GM21825 (cell line): ENCODE results near the gene NOS1AP.
"Not testable (repeated sequence)": the region's sequence is repeated elsewhere in the genome, so short reads cannot be mapped to it uniquely, and the experiment has no call there.

ENCODE experiments used
- ATAC-seq: cut with Tn5 transposase; IDR thresholded peaks from one replicate; pipeline ENCODE4 v1.9.1; 2021; ENCODE audit warnings: mild to moderate bottlenecking, moderate library complexity; ENCODE audit not compliant: unreplicated experiment

Gene NOS1AP

GRCh38 chr1:162323023-162323422, 253.5 kb downstream of the NOS1AP start:
- ATAC-seq: no peak

DNA sequence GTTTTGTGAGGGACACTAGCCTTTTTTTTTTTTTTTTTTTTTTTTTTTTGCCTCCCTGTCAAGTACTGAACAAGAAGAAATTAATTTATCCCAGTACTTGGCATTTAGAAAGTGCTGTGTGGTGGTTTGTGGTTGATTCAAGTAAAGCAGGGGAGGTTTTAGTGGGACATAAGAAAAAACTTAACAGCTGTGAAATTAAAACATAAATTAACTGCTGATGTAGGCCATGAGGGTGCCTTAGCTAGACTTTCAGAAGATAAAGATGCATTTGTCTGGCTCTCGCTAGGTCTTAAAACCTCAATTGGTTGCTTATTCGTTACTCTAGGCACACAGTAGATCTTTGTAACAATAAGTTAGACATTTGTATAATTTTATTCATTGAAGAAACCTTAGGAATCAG, 254.9 kb downstream of the NOS1AP start:
- no peak for ATAC-seq

DNA sequence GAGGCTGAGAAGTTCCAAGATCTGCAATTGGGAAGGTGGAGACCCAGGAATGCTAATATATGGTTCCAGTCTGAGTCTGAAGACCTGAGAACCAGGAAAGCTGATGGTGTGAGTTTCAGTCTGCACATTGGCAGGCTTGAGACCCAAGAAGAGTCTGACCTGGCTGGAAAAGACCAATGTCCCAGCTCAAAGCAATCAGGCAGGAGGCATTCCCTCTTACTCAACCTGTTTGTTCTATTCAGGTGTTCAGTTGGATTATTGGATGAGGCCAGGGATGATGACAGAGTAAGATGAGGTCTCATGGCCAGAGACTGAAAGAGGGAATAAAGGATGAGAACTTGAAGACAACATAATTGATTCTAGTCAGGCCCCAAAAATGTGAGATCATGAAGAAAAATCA, 257.1 kb downstream of the NOS1AP start:
- no peak for ATAC-seq

DNA sequence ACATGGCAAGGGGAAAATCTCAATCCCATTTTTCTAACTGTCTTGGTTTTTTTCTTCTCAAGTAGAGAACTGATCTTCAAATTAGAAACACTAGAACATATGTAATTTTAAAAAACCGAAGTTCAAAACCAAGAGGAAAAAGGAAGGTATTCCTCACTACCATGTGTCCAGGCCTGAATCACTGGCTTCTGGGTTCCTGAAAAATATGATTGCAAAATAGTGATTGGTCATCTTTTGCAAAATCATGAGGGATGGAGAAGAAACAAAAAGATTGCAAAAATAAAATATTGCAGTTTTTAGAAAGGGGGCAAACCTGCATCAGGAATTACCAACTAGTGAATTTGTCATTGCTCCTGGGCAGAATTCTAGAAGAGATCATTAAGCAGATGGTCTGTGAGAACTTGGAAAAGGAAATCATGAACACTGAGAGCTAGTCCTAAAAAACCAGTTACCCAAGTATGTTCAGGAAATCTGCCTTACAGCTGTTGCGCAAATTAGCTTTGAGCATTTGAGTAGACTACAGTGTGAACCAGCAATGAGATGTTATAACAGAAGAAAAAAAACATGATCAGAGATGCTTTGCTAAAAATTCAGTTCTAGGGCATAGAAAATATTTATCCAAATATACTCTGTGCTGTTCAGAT, 257.8 kb downstream of the NOS1AP start:
- no peak for ATAC-seq

- no peak for ATAC-seq
These were observed 258.3 kb downstream of the NOS1AP start for GRCh38 chr1:162327788-162328165.

GRCh38 chr1:162328512-162328911, 259.0 kb downstream of the NOS1AP start:
- ATAC-seq: no peak

- ATAC-seq: no peak
These were observed 260.3 kb downstream of the NOS1AP start for GRCh38 chr1:162329826-162330225.

DNA sequence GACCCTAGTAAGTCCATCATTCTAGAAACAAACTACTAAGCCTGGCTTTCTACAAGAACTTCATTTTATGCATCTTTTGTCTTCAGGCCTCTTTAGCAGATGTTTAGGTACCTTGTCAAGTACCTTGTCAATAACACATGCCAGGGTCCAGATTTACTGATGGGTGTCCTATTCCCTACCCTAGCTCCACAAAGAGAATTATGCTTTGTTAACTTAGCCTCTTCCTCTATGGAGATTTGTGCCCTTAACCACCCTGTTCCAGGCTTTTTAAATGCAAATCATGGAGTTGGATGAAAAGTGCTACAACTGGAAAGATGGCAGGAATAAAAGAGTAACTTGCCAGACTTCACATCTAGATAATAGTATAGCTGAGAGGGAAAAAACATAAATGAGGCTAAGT, 264.5 kb downstream of the NOS1AP start:
- ATAC-seq: no peak

DNA sequence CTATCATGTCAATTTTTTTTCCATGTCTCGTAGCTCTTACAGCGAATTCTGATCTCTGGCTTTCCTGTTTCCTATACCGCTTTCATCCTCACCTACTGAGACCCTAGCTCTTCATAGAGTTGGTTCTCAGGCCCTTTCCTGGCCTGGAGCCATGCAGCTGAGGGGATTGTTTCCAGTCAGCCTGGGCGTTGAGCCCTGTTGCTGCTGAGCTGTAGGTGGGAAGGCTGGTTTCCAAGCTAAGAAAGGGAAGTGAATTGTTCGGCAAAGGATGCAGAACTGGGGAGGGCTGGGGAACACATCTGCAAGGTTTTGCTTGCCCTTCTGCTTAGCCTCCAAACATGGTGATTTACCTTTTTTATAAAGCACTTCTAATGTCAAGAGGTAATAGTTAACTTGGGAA, 265.6 kb downstream of the NOS1AP start:
- ATAC-seq: no peak

DNA sequence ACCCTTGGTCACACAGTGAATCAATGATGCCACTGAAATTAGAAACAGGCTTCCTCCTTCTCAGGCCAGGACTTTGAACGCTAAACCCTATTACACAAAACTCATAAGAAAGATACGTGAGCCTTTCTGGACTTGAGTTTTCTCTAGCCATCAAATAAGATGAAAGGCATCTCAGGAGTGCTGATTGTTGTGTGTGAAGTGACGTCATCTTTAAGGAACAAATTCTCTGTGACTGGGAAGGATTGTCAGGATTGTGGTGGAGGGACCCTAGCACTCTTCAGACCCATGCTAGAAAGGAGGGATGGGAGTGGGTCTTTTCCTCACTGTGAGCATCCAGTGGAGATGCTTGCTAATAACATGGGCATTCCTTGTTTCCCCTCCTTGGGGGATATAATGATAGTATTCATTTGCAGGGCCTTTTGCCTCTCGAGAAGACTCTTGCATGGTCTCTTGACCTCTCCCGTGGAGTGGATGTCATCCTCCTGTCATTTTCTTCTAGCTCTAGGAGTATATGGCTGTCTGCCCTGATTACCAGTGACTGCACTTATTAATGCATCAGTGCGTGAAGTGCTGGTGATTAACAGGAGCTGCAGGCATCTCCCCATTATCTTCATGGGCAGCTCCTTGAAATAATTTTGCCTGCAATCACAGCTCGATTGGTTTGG, 267.3 kb downstream of the NOS1AP start:
- no peak for ATAC-seq

- ATAC-seq: no peak
These were observed 273.0 kb downstream of the NOS1AP start for GRCh38 chr1:162342452-162342983.

DNA sequence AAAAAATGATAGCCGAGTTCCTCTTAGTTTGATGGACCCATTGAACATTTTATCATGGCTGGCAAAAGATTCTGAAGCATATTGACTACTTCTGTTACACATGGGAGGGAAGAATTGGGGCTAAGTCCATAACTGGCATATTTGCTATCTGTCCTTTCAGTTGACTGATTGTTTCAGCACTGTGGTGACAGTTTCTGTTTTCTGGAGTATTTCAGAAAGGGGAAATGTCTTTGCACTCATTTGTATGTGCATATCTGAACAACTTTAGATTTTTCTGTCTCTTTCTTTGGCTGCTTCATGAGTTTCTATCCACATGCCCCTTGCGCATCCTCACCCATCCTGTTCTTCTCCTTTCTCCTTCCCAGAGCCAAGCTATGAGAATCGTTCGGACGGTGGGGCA, 274.0 kb downstream of the NOS1AP start:
- ATAC-seq: no peak

- ATAC-seq: no peak
These were observed 277.8 kb downstream of the NOS1AP start for GRCh38 chr1:162347281-162347680.

- no peak for ATAC-seq
These were observed 280.3 kb downstream of the NOS1AP start for GRCh38 chr1:162349635-162350330.

- no peak for ATAC-seq
These were observed 281.9 kb downstream of the NOS1AP start for GRCh38 chr1:162351246-162351842.

- ATAC-seq: not testable (repeated sequence)
These were observed 282.4 kb downstream of the NOS1AP start for GRCh38 chr1:162351874-162352273.

- no peak for ATAC-seq
These were observed 283.6 kb downstream of the NOS1AP start for GRCh38 chr1:162353078-162353477.

DNA sequence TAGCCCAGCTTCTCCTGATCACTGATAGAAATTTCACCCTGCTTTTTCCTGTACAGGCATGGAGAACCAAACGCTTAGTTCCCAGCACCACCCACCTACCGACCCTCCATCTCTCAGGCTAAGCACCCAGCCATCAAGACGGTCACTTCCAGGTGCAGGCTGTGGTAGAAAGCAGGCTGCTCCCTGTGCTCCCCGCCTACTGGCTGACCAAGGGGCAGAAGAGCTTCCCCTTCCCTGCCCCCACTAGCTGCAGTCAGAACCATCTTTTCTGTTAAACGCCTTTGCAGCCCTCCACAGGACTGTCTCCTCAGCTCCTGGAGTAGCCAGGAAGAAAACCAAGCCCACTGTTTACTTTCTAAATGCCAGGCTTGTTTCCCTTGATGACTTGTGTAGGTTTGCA, 284.2 kb downstream of the NOS1AP start:
- no peak for ATAC-seq

- ATAC-seq: no peak
These were observed 288.3 kb downstream of the NOS1AP start for GRCh38 chr1:162357681-162358266.

DNA sequence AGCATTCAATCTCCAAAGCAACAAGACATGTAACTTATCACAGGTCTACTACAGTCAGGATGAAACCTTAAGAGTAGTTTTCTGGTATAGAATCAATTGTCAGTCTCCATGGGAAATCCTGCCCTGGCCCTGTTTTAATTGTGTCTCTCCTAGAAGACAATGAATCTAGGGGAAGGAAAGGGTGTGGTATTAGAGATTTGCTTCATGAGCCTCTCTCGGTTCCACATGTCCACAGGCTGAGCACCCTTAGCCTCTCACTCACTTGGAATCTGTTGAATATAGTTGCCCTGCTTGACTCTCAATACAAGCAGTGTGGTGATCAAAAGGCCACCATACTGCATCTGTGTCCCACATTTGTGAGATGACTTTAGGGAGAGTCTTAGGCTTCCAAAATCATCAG, 289.4 kb downstream of the NOS1AP start:
- no peak for ATAC-seq

GRCh38 chr1:162359523-162360236, 290.2 kb downstream of the NOS1AP start:
- no peak for ATAC-seq
